Duodenal mucosa (tissue), 2 donors: ENCODE results near the gene MEIOSIN.

Experiments used
- H3K27ac ChIP-seq: one replicate; pipeline ENCODE4 v1.7.0; 2013; ENCODE audit warnings: low read depth, low read length
- H3K27me3 ChIP-seq, 2 donors: one replicate each; pipeline ENCODE4 v1.7.0; 2013; ENCODE audit warnings: low read length in 2 of 2, control low read depth in 1 of 2; ENCODE audit not compliant: insufficient read depth in 2 of 2, control insufficient read depth in 1 of 2
- H3K36me3 ChIP-seq, 2 donors: one replicate each; pipeline ENCODE4 v1.7.0; 2013; ENCODE audit warnings: low read length in 2 of 2, control low read depth in 1 of 2; ENCODE audit not compliant: insufficient read depth in 2 of 2, control insufficient read depth in 1 of 2
- H3K4me1 ChIP-seq, 2 donors: one replicate each; pipeline ENCODE4 v1.7.0; 2013; ENCODE audit warnings: low read length in 2 of 2, control low read depth in 1 of 2; ENCODE audit not compliant: insufficient read depth in 2 of 2, control insufficient read depth in 1 of 2
- H3K4me3 ChIP-seq, 2 donors: one replicate each; pipeline ENCODE4 v1.7.0; 2013; ENCODE audit warnings: low read length in 2 of 2, low read depth in 1 of 2
- H3K9ac ChIP-seq, 2 donors: one replicate each; pipeline ENCODE4 v1.7.0; 2013; ENCODE audit warnings: low read length in 2 of 2, low read depth in 1 of 2
- H3K9me3 ChIP-seq, 2 donors: one replicate each; pipeline ENCODE4 v1.7.0; 2013; ENCODE audit warnings: low read length in 2 of 2, control low read depth in 1 of 2; ENCODE audit not compliant: control insufficient read depth in 1 of 2

Gene MEIOSIN

DNA sequence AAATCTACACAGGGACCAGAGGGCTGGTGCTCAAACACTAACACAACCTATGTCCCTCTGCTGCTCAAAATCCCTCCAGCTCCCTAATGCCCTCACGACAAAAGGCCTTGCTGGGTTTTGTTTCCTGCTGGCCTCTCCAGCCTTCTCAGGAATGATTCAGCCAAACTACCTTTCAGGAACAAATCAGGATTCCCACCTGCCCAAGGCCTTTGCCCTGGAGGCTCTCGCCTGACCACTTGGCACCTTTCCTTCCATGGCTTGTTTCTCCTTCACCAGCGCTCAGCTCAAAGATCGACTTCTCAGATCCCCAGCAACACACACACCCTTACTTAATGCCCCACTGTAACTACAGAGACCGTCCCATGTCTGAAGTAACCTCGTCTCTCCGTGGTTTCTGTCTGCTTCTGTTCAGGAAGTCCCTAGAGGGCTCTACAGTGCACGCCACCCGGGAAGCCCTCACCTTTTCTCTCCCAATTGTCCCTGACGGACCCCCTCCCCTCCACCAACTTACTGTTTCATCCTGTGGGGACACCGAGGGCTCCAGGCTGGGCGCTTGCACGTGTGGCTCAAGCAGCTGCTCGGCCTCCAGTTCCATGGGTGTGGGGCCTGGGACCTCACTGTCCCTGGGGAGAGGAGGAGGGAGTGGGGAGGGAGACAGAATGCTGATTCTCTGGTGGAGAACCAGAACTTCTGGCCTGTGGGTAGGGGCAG is 39.0 kb downstream of the MEIOSIN start:
- Histone ChIP-seq H3K9me3 (no peaks in the 10 kb centered on the region), H3K27ac (peak overlapping the region; percentile 80), H3K4me3 (peak overlapping the region; percentile 73 to 74), H3K36me3 (peaks cover 5 to 8% of the 10 kb centered on the region in 2 donors), H3K27me3 (no peaks in the 10 kb centered on the region), H3K4me1 (peaks cover 19 to 29% of the 10 kb centered on the region in 2 donors), H3K9ac (peak overlapping the region; percentile 83 to 96)

DNA sequence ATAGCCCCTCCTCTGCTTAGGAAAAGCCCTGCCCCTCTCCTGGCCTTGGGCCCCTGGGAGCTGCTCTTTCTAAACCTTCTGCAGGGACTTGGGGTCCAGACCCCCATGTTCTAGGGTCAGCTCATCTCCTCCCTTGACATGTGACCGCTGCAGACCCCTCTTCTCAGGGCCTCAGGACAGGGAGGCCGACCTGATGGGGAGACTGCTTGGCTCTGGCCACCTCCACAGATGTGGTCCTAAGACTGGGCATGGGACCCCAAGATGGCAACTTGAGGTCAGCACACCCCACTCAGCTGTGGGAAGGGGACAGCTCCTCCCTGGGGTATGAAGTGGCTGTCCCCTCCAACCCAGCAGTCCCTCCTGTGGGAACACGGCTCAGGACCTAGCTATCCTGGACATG is 39.7 kb downstream of the MEIOSIN start:
- Histone ChIP-seq H3K27me3 (no peaks in the 10 kb centered on the region), H3K36me3 (peaks cover 11 to 14% of the 10 kb centered on the region in 2 donors), H3K4me1 (peaks cover 19 to 29% of the 10 kb centered on the region in 2 donors), H3K9ac (peak overlapping the region; percentile 83 to 96), H3K27ac (peak overlapping the region; percentile 80), H3K4me3 (peak overlapping the region; percentile 73 to 74), H3K9me3 (no peaks in the 10 kb centered on the region)

DNA sequence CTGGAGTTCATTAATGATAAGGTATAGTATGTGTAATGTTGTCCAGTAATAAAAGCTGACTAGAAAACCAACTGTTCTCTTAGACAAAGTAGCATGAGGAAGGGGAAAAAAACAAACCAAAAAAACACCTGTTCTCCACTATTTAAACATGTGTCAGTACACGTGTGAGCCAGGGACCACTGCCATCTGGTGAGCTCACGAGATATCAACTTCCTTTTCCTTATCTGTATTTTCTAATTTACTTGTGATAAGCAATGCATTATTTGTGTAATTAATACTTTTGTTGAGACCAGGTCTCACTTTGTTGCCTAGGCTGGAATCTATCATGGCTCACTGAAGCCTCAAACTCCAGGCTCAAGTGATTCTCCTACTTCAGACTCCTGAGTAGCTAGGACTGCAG is 40.1 kb downstream of the MEIOSIN start:
- H3K27me3 ChIP-seq, result no peaks in the 10 kb centered on the region
- H3K9me3 ChIP-seq, result no peaks in the 10 kb centered on the region
- no peak overlapping the region for H3K4me3 ChIP-seq
- H3K4me1 ChIP-seq, result peaks cover 21 to 31% of the 10 kb centered on the region in 2 donors
- peak overlapping the region in 1 of 2 donors; percentile 83 for H3K9ac ChIP-seq
- no peak overlapping the region for H3K27ac ChIP-seq
- H3K36me3 ChIP-seq, result peaks cover 12 to 15% of the 10 kb centered on the region in 2 donors

- H3K27ac ChIP-seq, result no peak overlapping the region
- no peaks in the 10 kb centered on the region for H3K9me3 ChIP-seq
- H3K4me1 ChIP-seq, result peaks cover 29 to 40% of the 10 kb centered on the region in 2 donors
- H3K36me3 ChIP-seq, result peaks cover 12 to 15% of the 10 kb centered on the region in 2 donors
- no peak overlapping the region for H3K4me3 ChIP-seq
- H3K27me3 ChIP-seq, result peaks cover 0 to under 1% of the 10 kb centered on the region in 2 donors
- H3K9ac ChIP-seq, result no peak overlapping the region
Observed at GRCh38 chr19:45774765-45775164, 41.5 kb downstream of the MEIOSIN start.

DNA sequence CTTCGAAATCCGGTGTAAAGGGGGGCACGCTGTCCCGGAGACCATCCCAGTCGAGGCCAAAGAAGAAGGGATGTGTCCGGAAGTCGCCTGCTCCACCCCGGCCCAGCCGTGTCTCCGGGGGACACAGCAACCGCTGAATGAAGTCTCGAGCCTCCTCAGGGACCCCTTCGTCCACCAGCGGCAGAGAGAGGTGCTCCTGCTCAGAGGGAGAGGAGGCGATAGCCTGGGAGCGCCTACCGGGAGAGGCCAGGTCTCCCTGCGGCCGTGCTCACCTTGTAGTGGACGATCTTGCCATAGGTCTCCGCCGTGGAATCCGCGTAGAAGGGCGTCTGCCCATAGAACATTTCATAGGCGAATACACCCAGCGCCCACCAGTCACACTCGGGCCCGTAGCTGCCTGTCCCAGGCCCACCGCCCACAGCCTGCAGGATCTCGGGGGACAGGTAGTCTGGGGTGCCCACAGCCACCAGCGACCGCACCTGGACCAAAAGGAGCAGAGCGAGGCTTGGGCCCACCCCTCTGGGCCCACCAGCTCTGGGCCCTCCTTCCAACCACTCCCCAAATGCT is 44.2 kb downstream of the MEIOSIN start:
- Histone ChIP-seq H3K27ac (no peak overlapping the region), H3K4me1 (peaks cover 29 to 46% of the 10 kb centered on the region in 2 donors), H3K4me3 (no peak overlapping the region), H3K36me3 (peaks cover 12 to 15% of the 10 kb centered on the region in 2 donors), H3K9me3 (no peaks in the 10 kb centered on the region), H3K9ac (no peak overlapping the region), H3K27me3 (peaks cover 0 to 5% of the 10 kb centered on the region in 2 donors)

DNA sequence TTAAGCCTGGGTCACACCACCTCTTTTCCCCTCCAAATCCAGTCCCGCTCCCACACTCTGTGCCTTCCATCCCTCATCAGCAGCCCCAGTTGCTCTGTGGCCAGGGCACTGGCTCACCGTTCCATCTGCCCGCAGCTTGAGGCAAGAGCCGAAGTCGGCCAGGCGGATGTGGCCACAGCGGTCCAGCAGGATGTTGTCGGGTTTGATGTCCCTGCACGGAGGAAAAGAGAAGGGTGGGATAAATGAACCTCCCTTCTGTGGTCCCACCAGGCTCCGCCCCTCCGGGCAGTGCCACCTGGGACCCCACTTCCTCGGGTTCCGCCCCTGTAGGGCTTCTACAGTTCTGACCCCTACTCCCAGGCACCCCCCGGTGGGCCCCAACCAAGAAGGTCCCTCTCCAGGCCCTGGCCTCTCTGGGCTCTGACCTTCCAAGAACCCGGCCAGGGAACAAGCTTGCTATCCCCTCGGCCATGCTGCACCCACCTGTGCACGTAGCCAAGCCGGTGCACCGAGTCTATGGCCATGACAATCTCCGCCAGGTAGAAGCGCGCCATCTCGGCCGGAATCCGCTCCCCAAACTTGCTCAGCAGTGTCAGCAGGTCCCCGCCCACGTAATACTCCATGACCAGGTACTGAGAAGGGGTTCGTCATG is 44.9 kb downstream of the MEIOSIN start:
- H3K36me3 ChIP-seq, result peaks cover 12 to 15% of the 10 kb centered on the region in 2 donors
- H3K4me3 ChIP-seq, result no peak overlapping the region
- H3K4me1 ChIP-seq, result peaks cover 22 to 39% of the 10 kb centered on the region in 2 donors
- H3K27ac ChIP-seq, result no peak overlapping the region
- H3K9ac ChIP-seq, result no peak overlapping the region
- no peaks in the 10 kb centered on the region for H3K9me3 ChIP-seq
- peaks cover 0 to 5% of the 10 kb centered on the region in 2 donors for H3K27me3 ChIP-seq

- H3K27ac ChIP-seq, result no peak overlapping the region
- H3K4me1 ChIP-seq, result peaks cover 22 to 33% of the 10 kb centered on the region in 2 donors
- H3K4me3 ChIP-seq, result peak overlapping the region; percentile 59 to 65
- peaks cover 0 to 5% of the 10 kb centered on the region in 2 donors for H3K27me3 ChIP-seq
- H3K9me3 ChIP-seq, result no peaks in the 10 kb centered on the region
- H3K9ac ChIP-seq, result peak overlapping the region; percentile 23 to 54
- H3K36me3 ChIP-seq, result peaks cover 12 to 15% of the 10 kb centered on the region in 2 donors
Observed at GRCh38 chr19:45779231-45780145, 46.2 kb downstream of the MEIOSIN start.

DNA sequence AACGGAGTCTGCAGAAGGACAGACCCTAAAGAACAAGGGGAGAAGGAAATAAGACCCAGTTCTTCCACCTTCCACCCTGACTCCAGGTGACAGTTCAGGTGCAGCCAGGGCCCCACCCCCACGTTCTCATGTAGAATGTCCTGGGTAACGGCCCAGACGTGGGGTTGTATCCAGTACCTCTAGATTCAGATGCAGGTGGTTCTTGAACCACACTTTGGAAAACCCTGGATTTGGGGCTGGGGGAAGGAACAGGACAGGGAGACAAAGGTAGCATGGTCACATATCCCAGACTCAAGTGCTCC is 46.9 kb downstream of the MEIOSIN start:
- Histone ChIP-seq H3K27me3 (peaks cover 0 to 5% of the 10 kb centered on the region in 2 donors), H3K9me3 (no peaks in the 10 kb centered on the region), H3K4me1 (peaks cover 22 to 33% of the 10 kb centered on the region in 2 donors), H3K9ac (peak overlapping the region; percentile 23 to 43), H3K27ac (no peak overlapping the region), H3K36me3 (peaks cover 12 to 22% of the 10 kb centered on the region in 2 donors), H3K4me3 (peak overlapping the region; percentile 45 to 49)

DNA sequence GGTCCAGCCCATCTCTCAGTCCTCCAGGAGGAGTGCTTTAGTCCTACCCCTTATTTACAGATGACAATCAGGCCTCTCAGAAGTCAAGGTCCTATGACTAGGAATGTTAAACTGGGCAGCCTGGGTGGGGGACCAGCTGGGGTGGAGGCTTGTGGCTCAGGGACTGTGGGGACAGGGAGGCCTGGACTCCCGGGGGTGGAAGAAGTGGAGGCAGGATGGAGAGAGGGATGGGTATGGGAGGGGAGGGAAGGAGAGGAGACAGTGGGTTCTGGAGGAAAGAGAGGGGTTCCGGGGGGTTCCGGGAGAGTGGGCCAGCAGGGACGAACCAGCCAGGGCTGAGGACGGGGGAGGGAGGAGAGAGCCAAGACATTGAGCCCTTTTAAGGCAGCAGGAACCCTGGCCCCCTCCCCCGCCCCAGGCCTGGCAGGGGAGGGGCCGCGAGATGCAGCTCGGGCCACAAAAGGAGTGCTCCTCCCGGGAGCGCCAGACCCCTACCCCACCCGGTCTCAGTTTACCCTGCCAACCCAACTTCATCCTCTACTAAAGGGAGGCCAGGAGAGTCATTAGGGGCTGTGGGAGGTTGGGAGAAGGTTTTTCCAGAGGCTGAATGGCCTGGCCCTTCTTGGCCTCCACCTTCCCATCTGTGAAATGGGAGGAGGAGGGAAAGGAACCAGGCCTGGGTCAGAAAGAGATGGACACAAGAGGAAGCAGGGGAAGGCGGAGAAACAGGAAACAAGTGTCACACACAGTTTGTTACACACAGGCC is 47.4 kb downstream of the MEIOSIN start:
- H3K27me3 ChIP-seq, result peaks cover 0 to 5% of the 10 kb centered on the region in 2 donors
- no peak overlapping the region for H3K27ac ChIP-seq
- peaks cover 22 to 33% of the 10 kb centered on the region in 2 donors for H3K4me1 ChIP-seq
- H3K36me3 ChIP-seq, result peaks cover 12 to 22% of the 10 kb centered on the region in 2 donors
- no peaks in the 10 kb centered on the region for H3K9me3 ChIP-seq
- H3K9ac ChIP-seq, result peak overlapping the region in 1 of 2 donors; percentile 47
- peak overlapping the region in 1 of 2 donors; percentile 49 for H3K4me3 ChIP-seq
